Right forelimb (tissue), 1 donor: Measurements from ENCODE around the gene LIPC.

ENCODE experiments used
- DNase-seq: peaks from one replicate; pipeline ENCODE4 v3.0.0-alpha.2; 2018

Gene LIPC

GRCh38 chr15:58501006-58501405 is 69.2 kb downstream of the LIPC start:
- DNase-seq = no peak

GRCh38 chr15:58501636-58502188 is 69.9 kb downstream of the LIPC start:
- DNase-seq = no peak

GRCh38 chr15:58503139-58504027 is 71.6 kb downstream of the LIPC start:
- no peak for DNase-seq

GRCh38 chr15:58504674-58505234 is 73.0 kb downstream of the LIPC start:
- DNase-seq = no peak

GRCh38 chr15:58505581-58505980 is 73.8 kb downstream of the LIPC start:
- peak; percentile 24 for DNase-seq

- peak; percentile 30 for DNase-seq
These were observed 74.3 kb downstream of the LIPC start for GRCh38 chr15:58506064-58506490.

GRCh38 chr15:58506783-58507668 is 75.2 kb downstream of the LIPC start:
- DNase-seq = no peak

GRCh38 chr15:58509556-58509955 is 77.8 kb downstream of the LIPC start:
- DNase-seq = no peak

GRCh38 chr15:58510715-58511598 is 79.2 kb downstream of the LIPC start:
- DNase-seq = peak; percentile 36

GRCh38 chr15:58511599-58511987 is 79.8 kb downstream of the LIPC start:
- DNase-seq = no peak

- no peak for DNase-seq
These were observed 80.7 kb downstream of the LIPC start for GRCh38 chr15:58512522-58512921.

- DNase-seq = peak; percentile 32
These were observed 81.2 kb downstream of the LIPC start for GRCh38 chr15:58513008-58513407.

GRCh38 chr15:58513726-58514336 is 82.0 kb downstream of the LIPC start:
- no peak for DNase-seq

- no peak for DNase-seq
These were observed 84.0 kb downstream of the LIPC start for GRCh38 chr15:58515807-58516206.

- peak; percentile 38 for DNase-seq
These were observed 85.5 kb downstream of the LIPC start for GRCh38 chr15:58517252-58517681.

GRCh38 chr15:58517682-58518525 is 86.1 kb downstream of the LIPC start:
- DNase-seq = no peak

GRCh38 chr15:58518626-58519025 is 86.8 kb downstream of the LIPC start:
- DNase-seq = peak; percentile 21

GRCh38 chr15:58519516-58519915 is 87.7 kb downstream of the LIPC start:
- DNase-seq = peak; percentile 19

GRCh38 chr15:58520464-58520863 is 88.7 kb downstream of the LIPC start:
- no peak for DNase-seq

GRCh38 chr15:58520936-58521292 is 89.1 kb downstream of the LIPC start:
- no peak for DNase-seq
